Measurements from ENCODE around the gene WFDC1.

- TF ChIP-seq CTCF (conservative IDR thresholded peaks at IDR 0.05 in 1 of 2, IDR thresholded peaks at IDR 0.05 in 1 of 2; ENCODE audit: low read depth in 1 of 2, low read length in 2 of 2): no peak
- TF ChIP-seq EZH2 (IDR thresholded peaks at IDR 0.05; ENCODE audit: low read length, missing control alignments): no peak
These were observed 56.2 kb downstream of the WFDC1 start for GRCh38 chr16:84350685-84351400.
